Mucosa of stomach (tissue), 1 donor: ENCODE results near the gene SRP72.

Source experiments
- H3K27me3 ChIP-seq: one replicate; pipeline ENCODE4 v1.7.0; 2013; ENCODE audit warnings: mild to moderate bottlenecking, low read length; ENCODE audit not compliant: control insufficient read depth, insufficient read depth
- H3K36me3 ChIP-seq: one replicate; pipeline ENCODE4 v1.7.0; 2013; ENCODE audit warnings: low read length; ENCODE audit not compliant: control insufficient read depth, insufficient read depth
- H3K4me1 ChIP-seq: one replicate; pipeline ENCODE4 v1.7.0; 2013; ENCODE audit warnings: mild to moderate bottlenecking, low read length; ENCODE audit not compliant: control insufficient read depth, insufficient read depth
- H3K4me3 ChIP-seq: one replicate; pipeline ENCODE4 v1.7.0; 2013; ENCODE audit warnings: low read length
- H3K9ac ChIP-seq: one replicate; pipeline ENCODE4 v1.7.0; 2013; ENCODE audit warnings: mild to moderate bottlenecking, low read length, moderate library complexity
- H3K9me3 ChIP-seq: one replicate; pipeline ENCODE4 v1.7.0; 2013; ENCODE audit warnings: mild to moderate bottlenecking, low read length, moderate library complexity; ENCODE audit not compliant: control insufficient read depth
- donor health status: Pancreatic carcinoma.

SRP72 gene

GRCh38 chr4:56530269-56531148 lies 63.1 kb downstream of the SRP72 start:
- H3K4me3 ChIP-seq = peak overlapping the region; percentile 21
- H3K36me3 ChIP-seq = no peaks in the 10 kb centered on the region
- H3K27me3 ChIP-seq = peaks cover 27% of the 10 kb centered on the region
- H3K9ac ChIP-seq = no peak overlapping the region
- no peaks in the 10 kb centered on the region for H3K9me3 ChIP-seq
- H3K4me1 ChIP-seq = no peaks in the 10 kb centered on the region

- Histone ChIP-seq H3K4me3 (peak overlapping the region; percentile 21), H3K27me3 (peaks cover 27% of the 10 kb centered on the region), H3K9ac (no peak overlapping the region), H3K4me1 (no peaks in the 10 kb centered on the region), H3K9me3 (no peaks in the 10 kb centered on the region), H3K36me3 (no peaks in the 10 kb centered on the region)
Measured at GRCh38 chr4:56531149-56531770, 63.8 kb downstream of the SRP72 start.

GRCh38 chr4:56531823-56532222 lies 64.4 kb downstream of the SRP72 start:
- no peaks in the 10 kb centered on the region for H3K9me3 ChIP-seq
- H3K4me1 ChIP-seq = no peaks in the 10 kb centered on the region
- no peaks in the 10 kb centered on the region for H3K36me3 ChIP-seq
- H3K9ac ChIP-seq = no peak overlapping the region
- H3K27me3 ChIP-seq = peaks cover 27% of the 10 kb centered on the region
- H3K4me3 ChIP-seq = no peak overlapping the region

- H3K27me3 ChIP-seq = peaks cover 27% of the 10 kb centered on the region
- H3K4me1 ChIP-seq = no peaks in the 10 kb centered on the region
- no peaks in the 10 kb centered on the region for H3K9me3 ChIP-seq
- H3K9ac ChIP-seq = no peak overlapping the region
- no peaks in the 10 kb centered on the region for H3K36me3 ChIP-seq
- no peak overlapping the region for H3K4me3 ChIP-seq
Measured at GRCh38 chr4:56532239-56532638, 64.8 kb downstream of the SRP72 start.

- Histone ChIP-seq H3K9ac (no peak overlapping the region), H3K27me3 (peaks cover 23% of the 10 kb centered on the region)
Measured at GRCh38 chr4:56535915-56536314, 68.5 kb downstream of the SRP72 start.

GRCh38 chr4:56537147-56537546 lies 69.7 kb downstream of the SRP72 start:
- Histone ChIP-seq H3K27me3 (peaks cover 13% of the 10 kb centered on the region), H3K4me3 (no peak overlapping the region), H3K9ac (no peak overlapping the region), H3K4me1 (no peaks in the 10 kb centered on the region), H3K36me3 (no peaks in the 10 kb centered on the region), H3K9me3 (no peaks in the 10 kb centered on the region)

More at GRCh38 chr4:56535915-56536314, 68.5 kb downstream of the SRP72 start:
- Histone ChIP-seq H3K4me3 (no peak overlapping the region), H3K9me3 (no peaks in the 10 kb centered on the region), H3K36me3 (no peaks in the 10 kb centered on the region), H3K4me1 (no peaks in the 10 kb centered on the region)

- Histone ChIP-seq H3K27me3 (no peaks in the 10 kb centered on the region), H3K4me1 (no peaks in the 10 kb centered on the region), H3K4me3 (no peak overlapping the region), H3K9me3 (no peaks in the 10 kb centered on the region), H3K9ac (no peak overlapping the region), H3K36me3 (no peaks in the 10 kb centered on the region)
Measured at GRCh38 chr4:56540826-56541225, 73.4 kb downstream of the SRP72 start.

- Histone ChIP-seq H3K9me3 (no peaks in the 10 kb centered on the region), H3K4me3 (no peak overlapping the region), H3K36me3 (no peaks in the 10 kb centered on the region), H3K4me1 (no peaks in the 10 kb centered on the region), H3K9ac (no peak overlapping the region), H3K27me3 (no peaks in the 10 kb centered on the region)
Measured at GRCh38 chr4:56544573-56545131, 77.2 kb downstream of the SRP72 start.

- no peak overlapping the region for H3K9ac ChIP-seq
- no peaks in the 10 kb centered on the region for H3K4me1 ChIP-seq
- H3K9me3 ChIP-seq = no peaks in the 10 kb centered on the region
- H3K27me3 ChIP-seq = no peaks in the 10 kb centered on the region
- H3K36me3 ChIP-seq = no peaks in the 10 kb centered on the region
- H3K4me3 ChIP-seq = no peak overlapping the region
Measured at GRCh38 chr4:56550642-56551041, 83.2 kb downstream of the SRP72 start.

GRCh38 chr4:56551516-56551915 lies 84.1 kb downstream of the SRP72 start:
- Histone ChIP-seq H3K27me3 (no peaks in the 10 kb centered on the region), H3K9me3 (no peaks in the 10 kb centered on the region), H3K4me1 (no peaks in the 10 kb centered on the region), H3K4me3 (no peak overlapping the region), H3K36me3 (no peaks in the 10 kb centered on the region), H3K9ac (no peak overlapping the region)

GRCh38 chr4:56552273-56552672 lies 84.9 kb downstream of the SRP72 start:
- no peak overlapping the region for H3K9ac ChIP-seq
- H3K4me3 ChIP-seq = no peak overlapping the region
- no peaks in the 10 kb centered on the region for H3K36me3 ChIP-seq
- H3K27me3 ChIP-seq = no peaks in the 10 kb centered on the region
- no peaks in the 10 kb centered on the region for H3K4me1 ChIP-seq
- H3K9me3 ChIP-seq = no peaks in the 10 kb centered on the region
